ENCODE measurements around the gene DEFB114.
"Not testable (repeated sequence)": the region's sequence is repeated elsewhere in the genome, so short reads cannot be mapped to it uniquely, and the experiment has no call there.

DEFB114 gene, protein sequence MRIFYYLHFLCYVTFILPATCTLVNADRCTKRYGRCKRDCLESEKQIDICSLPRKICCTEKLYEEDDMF

GRCh38 chr6:49964064-49964463 is at the start of gene DEFB114:
TSS of gene DEFB114 (minus strand) at chr6:49964164. CDS start at chr6:49964105, 59 bp downstream.
- DNase-seq (ENCODE audit: low read depth in 2 of 2, low spot score in 1 of 2), result no peak

- DNase-seq (ENCODE audit: low read depth in 2 of 2, low spot score in 1 of 2), result no peak
These were observed 43.9 kb upstream of the DEFB114 start for GRCh38 chr6:50007819-50008218.

DNA sequence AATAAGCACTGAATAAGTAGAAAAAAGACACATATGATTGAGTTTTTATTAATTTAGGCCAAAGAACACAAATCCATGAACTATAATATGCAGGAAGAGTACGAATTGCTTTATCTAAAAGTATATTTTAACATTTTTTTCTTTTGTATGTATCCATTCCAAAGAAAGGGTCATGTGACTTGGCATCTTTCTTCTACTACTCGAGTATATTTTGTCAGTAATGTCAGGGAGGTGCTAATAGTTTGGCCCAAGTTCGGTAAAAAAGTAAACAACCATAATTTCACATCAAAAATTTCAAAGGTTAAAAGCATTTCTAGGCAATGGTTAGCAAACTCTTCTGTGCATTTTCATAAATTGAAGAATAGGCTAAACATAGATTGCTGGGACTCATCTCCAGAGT is 39.2 kb upstream of the DEFB114 start:
- DNase-seq (ENCODE audit: low read depth in 2 of 2, low spot score in 1 of 2), result no peak

- no peak for DNase-seq (ENCODE audit: low read depth in 2 of 2, low spot score in 1 of 2)
These were observed 31.3 kb upstream of the DEFB114 start for GRCh38 chr6:49995278-49995677.

DNA sequence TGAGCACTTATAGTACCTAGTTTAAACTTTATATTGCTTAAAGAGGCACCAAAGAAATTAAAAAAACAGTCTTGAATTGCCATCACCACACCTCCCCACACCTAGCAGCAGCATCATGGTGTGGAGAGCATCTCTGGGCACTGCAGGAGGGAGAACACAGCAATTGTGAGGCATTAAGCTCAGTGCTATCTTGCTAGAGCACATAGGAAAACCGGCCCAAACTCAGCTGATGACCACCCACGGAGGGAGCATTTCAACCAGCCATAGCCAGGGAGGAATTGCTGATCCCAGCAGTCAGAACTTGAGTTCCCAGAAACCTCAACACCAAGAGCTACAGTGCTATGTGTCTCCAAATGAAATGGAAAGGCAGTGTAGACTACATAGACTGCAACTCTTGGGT is 24.9 kb upstream of the DEFB114 start:
- DNase-seq (ENCODE audit: low read depth in 2 of 2, low spot score in 1 of 2), result no peak

DNA sequence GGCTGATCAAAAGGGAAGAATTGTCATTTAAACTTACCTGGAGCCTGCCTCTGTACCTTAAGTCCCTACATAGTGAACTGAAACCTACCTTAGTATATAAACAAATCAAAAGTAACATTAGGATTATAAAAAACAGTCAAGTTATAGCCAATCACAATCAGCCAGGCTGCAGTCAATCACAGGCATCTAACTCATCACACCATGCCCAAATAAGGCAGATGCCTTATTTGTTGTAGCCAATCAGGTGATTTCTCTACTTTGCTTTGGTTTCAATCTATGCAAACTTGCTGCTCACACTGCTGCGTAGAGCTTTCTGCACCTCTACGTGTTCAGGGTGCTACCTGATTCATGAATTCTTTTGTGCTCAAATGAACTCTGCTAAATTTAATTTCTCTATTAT is 23.8 kb upstream of the DEFB114 start:
- no peak for DNase-seq (ENCODE audit: low read depth in 2 of 2, low spot score in 1 of 2)

DNA sequence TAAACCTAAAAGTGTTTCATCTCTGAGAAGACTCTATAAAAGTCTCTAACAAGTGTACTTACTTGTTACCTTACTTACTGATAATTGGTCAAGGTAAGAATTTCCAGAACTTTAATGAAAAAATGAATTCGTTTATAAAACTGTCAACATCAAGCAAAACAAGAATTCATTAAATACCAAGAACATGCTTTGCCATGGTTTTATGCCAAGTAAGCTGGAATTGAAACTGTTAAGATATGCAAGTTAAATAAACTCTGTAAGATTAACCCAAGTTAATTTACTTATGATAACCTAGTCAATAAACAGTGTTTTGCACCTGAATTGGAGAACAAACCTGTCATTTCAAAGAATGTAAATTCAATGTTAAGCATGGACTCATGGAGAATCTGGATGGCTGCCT is 22.6 kb upstream of the DEFB114 start:
- no peak for DNase-seq (ENCODE audit: low read depth in 2 of 2, low spot score in 1 of 2)

- DNase-seq (ENCODE audit: low read depth in 2 of 2, low spot score in 1 of 2), result no peak
These were observed 18.1 kb upstream of the DEFB114 start for GRCh38 chr6:49982046-49982445.

DNA sequence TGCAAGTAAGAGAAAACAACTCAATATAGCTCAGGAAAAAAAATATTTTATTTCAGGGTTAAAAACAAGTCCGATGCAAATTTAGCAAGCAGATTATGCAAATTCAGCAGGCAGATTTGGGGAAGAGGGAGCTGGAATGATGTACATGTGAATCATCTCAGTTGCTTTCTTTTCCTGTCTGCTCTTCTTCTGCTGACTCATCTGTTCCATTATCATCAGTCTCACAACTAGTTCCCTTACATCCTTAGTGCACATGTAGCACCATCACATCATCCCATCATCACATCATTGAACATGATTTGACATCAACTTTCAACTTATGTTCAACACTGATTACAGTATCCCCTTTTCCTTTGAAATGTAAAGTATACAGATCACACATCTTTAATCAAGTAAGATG is 16.9 kb upstream of the DEFB114 start:
- no peak for DNase-seq (ENCODE audit: low read depth in 2 of 2, low spot score in 1 of 2)

DNA sequence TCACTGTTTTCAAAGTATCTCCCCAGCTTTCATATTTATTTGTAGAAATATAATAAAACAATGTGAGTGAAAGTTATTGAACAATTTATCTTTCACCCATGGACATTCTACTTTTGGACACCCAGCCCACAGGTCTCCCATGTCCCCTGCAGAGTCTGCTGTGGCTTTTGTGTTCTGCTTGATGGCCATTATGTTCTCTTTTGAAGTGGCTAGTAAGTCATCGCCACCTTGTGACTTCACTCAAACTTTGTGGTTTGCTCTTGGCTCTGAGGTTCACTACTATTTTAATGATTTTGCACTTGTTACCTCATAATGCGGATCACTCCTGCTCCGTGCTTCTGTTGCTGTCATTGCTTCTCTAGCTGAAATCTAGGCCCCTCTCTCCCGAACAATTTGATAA is 15.6 kb upstream of the DEFB114 start:
- DNase-seq (ENCODE audit: low read depth in 2 of 2, low spot score in 1 of 2), result no peak

DNA sequence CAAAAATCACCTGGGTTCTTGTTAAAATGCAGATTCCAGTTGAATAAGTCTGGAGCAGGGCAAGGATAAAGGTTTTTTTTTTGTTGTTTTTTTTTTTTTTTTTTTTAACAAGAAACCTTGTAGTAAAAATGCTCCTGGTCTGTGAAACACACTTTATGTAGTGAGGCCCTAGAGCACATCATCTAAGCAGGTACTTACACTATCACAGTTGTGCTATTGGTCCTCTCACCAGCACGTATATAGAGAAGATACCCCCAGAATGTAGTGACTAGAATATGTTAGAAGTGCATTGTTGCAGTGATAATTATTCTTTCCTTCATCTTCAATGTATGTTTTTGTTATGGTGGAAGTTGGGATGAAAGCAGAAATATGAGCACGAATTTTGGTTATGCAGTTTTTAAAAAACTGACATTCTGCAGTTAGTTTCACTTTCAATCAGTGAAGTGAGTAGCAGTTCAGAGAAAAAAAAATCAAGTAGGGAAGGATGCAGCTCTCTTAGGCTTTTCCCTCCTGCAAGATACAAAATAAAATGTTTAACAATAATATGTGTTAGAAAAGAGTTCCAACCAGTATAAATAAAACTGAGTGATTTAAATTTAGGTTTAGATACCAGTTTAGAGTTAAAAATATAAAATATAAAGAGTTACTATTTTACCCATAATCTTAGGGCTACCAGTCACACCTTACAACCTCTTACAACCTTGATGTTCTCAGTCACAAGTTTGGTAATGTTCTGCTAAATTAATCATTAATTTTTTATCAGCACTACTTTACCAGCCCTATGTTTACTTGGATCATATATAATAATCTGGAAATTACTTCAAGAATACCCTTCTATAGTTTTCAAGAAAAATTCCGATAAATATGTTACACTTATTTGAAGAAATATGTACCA is 14.6 kb upstream of the DEFB114 start:
- DNase-seq (ENCODE audit: low read depth in 2 of 2, low spot score in 1 of 2), result no peak

DNA sequence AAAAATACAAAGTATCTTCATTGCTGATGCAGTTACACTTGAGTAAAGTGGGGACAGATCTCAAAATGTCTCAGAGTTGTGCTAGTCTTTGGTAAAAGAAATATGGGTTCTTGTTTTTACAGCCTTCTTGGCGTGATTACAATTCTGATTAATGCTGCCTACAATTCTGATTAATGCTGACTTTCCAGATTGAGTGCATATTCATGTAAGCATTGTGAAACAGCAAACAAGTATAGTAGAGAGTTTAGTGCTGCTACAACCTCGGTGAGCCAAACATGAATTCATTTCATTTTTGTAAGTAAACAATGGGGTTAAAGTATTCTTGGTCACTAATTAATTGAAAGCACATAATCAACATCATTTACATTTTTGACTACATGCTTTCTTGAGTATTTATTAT is 5.6 kb upstream of the DEFB114 start, which contains the start of gene DEFB113:
Gene DEFB113, minus strand, starts transcription at position 21 of the 400 bp plus-strand sequence. Its CDS starts 0 bp downstream, at position 21.
- no peak for DNase-seq (ENCODE audit: low read depth in 2 of 2, low spot score in 1 of 2)

DNA sequence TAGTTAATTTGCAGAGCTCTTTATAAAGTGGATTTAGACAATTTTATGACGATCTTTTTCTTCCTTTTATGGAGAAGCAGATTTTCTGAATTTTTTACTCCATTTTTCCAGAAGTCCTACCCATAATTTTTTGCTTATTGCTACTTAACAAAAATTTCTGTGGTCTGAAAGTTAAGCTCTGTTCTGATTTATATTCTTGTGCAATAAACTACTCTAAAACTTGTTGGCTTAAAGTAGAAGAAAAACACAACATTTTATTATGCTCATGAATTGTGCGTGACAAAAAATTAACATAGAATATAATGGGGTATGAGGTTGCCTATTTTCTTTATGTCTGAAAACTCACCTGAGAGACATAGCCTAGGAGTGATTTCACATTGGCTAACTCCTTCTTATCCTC is 2.9 kb upstream of the DEFB114 start:
- no peak for DNase-seq (ENCODE audit: low read depth in 2 of 2, low spot score in 1 of 2)

GRCh38 chr6:49966334-49966733 is 2.4 kb upstream of the DEFB114 start:
- no peak for DNase-seq (ENCODE audit: low read depth in 2 of 2, low spot score in 1 of 2)

DNA sequence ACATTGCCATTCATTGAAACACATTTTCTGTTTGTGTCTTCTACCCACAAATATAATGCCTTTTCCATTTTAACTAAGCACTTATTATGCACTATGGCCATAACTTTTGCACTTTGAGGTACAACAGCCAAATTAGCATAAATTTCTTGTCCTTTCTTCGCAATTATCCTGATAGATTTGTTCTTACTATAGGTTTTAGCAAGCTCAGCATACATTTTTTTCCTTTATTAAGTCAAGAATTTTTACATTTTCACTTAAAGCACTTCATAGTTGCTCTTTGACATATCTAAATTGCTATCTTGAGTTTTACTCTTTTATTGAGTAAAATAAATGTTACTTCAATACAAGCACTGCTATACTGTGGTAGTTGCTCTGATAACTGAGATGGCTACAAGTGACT is 5.8 kb downstream of the DEFB114 start:
- DNase-seq (ENCODE audit: low read depth in 2 of 2, low spot score in 1 of 2), result no peak

DNA sequence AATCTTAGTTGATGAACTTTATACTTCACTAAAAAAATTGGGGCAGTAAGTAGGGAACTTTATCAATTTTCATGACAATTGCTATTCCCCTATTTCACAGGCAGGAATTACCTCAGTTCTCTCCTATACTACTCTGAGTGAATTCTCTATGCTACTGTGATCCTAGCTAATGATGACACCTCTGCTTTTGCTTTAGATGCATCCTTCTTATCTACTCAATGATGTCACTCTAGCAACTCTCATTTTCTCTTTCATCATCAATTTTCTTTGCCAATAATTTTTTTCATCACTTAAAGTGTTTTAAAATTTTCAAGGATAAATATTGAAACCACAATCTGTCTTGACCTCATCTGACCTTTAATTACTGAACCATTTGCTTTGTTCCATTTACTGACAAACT is 8.1 kb downstream of the DEFB114 start:
- no peak for DNase-seq (ENCODE audit: low read depth in 2 of 2, low spot score in 1 of 2)

DNA sequence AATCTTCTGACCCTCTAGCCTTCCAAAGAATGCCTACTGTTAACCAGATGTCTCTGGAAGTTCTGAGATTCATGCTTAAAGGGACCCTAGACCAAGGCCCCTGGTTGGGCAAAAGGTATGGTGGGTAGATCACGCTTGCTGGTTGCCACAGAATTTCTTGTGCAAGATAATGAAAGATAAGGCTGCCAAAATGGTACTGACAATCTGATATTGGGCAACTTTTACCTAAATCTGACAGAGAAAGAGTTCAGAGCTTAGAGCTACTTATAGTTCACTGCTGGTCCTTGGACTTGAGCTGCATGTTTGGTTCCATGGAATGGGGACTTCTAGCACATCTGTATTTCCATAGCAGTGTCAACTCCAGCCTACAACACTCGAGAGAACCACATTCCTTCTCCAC is 12.0 kb downstream of the DEFB114 start:
- no peak for DNase-seq (ENCODE audit: low read depth in 2 of 2, low spot score in 1 of 2)

DNA sequence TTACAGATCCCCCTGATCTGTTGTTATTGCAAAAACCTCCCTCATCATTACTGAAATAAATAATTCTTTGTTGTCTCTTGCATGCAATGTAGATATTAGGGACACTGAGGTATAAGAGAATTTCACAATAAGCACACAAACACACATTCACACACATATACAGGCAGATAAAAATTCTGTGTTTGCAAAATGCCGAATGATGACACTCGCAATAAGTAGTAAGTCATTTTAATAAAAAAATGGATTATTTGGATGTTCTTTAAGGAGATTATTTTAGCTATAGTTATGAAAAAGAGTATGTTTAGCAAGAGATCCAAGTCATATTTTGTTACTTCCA is 13.6 kb downstream of the DEFB114 start:
- no peak for DNase-seq (ENCODE audit: low read depth in 2 of 2, low spot score in 1 of 2)

- DNase-seq (ENCODE audit: low read depth in 2 of 2, low spot score in 1 of 2), result no peak
These were observed 14.9 kb downstream of the DEFB114 start for GRCh38 chr6:49949062-49949461.

DNA sequence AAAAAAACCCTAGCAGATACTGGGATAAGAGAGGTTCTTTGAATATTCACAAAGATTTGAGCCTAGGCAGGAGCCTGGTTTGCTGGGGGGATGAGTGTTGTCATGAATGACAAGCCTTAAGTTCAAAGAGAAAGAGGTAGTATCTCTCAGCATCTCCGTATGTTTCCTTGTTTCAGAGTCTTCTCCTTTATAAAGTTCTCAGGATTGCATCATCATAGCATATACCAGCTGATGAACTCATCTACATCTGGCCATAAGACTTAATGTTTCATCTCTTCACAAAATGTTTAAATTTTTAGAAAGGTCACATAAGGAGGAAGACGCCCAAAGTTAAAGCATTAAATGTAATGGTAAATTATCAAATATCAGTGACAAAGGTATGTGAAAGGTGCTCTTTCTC is 17.1 kb downstream of the DEFB114 start:
- DNase-seq (ENCODE audit: low read depth in 2 of 2, low spot score in 1 of 2), result no peak

DNA sequence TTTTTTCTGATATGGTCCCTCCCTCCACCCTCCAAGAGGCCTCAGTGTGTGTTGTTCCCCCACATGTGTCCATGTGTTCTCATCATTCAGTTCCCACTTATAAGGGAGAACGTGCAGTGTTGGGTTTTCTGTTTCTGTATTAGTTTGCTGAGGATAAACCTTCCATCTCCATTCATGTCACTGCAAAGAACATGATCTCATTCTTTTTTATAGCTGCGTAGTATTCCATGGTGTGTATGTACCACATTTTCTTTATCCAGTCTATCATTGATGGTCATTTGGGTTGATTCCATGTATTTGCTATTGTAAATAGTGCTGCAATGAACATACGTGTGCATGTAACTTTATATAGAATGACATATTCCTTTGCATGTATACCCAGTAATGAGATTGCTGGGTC is 19.9 kb downstream of the DEFB114 start:
- not testable (repeated sequence) for DNase-seq (ENCODE audit: low read depth in 2 of 2, low spot score in 1 of 2)

DNA sequence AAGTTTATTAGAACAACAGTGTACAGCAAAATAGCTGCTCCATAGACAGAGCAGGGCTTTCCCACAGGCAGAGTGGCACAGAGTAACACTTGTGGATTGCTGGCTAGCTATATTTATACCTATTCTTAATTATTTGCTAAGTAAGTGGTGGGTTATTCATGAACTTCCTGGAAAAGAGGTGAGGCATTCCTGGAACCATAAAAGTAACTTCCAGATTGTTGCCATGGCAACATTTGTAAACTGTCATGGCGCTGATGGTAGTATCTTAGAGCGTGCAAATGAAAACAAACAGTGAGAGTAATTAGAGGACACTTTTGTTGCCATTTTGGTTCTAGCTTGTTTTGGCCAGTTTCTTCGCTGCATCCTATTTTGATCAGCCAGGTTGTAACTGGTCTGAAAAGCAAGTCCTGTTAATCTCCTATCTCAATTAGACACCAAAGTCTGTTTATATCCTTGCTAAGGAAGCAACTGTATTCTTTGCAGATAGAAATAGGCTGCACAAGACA is 23.9 kb downstream of the DEFB114 start:
- no peak for DNase-seq (ENCODE audit: low read depth in 2 of 2, low spot score in 1 of 2)

GRCh38 chr6:49937811-49938210 is 26.2 kb downstream of the DEFB114 start:
- no peak for DNase-seq (ENCODE audit: low read depth in 2 of 2, low spot score in 1 of 2)

Measured in stimulated activated CD8-positive, alpha-beta memory T cell treated with anti-CD3 and anti-CD28 coated beads, Interleukin-4, amount 100 ng/mL, for 1 hour (primary cell).